ENCODE data around the gene OPHN1. TPM values are rescaled to one million over a fixed set of nuclear protein-coding genes. Genes with fewer than 3 reads are reported as not detected.
"Not testable (repeated sequence)": the region's sequence is repeated elsewhere in the genome, so short reads cannot be mapped to it uniquely, and the experiment has no call there.

Gene OPHN1
- total RNA-seq, 1 experiment from 2014 or later = 4.0 TPM

GRCh38 chrX:68355629-68355920 is 77.7 kb downstream of the OPHN1 start:
- DNase-seq (ENCODE audit: low spot score) = no peak

- no peak for DNase-seq (ENCODE audit: low spot score)
Observed at GRCh38 chrX:68354879-68355628, 78.2 kb downstream of the OPHN1 start.

GRCh38 chrX:68345025-68345424 is 88.3 kb downstream of the OPHN1 start:
- DNase-seq (ENCODE audit: low spot score) = no peak

GRCh38 chrX:68343551-68343950 is 89.7 kb downstream of the OPHN1 start:
- no peak for DNase-seq (ENCODE audit: low spot score)

- no peak for DNase-seq (ENCODE audit: low spot score)
Observed at GRCh38 chrX:68332201-68332731, 101.0 kb downstream of the OPHN1 start.

GRCh38 chrX:68326841-68327240 is 106.5 kb downstream of the OPHN1 start:
- not testable (repeated sequence) for DNase-seq (ENCODE audit: low spot score)

- peak; percentile 74 for DNase-seq (ENCODE audit: low spot score)
Observed at GRCh38 chrX:68307769-68308168, 125.5 kb downstream of the OPHN1 start.

GRCh38 chrX:68304602-68305001 is 128.7 kb downstream of the OPHN1 start:
- DNase-seq (ENCODE audit: low spot score) = no peak

GRCh38 chrX:68299898-68300297 is 133.4 kb downstream of the OPHN1 start:
- DNase-seq (ENCODE audit: low spot score) = no peak

- DNase-seq (ENCODE audit: low spot score) = peak; percentile 10
Observed at GRCh38 chrX:68292471-68292870, 140.8 kb downstream of the OPHN1 start.

GRCh38 chrX:68288127-68288526 is 145.2 kb downstream of the OPHN1 start:
- no peak for DNase-seq (ENCODE audit: low spot score)

- DNase-seq (ENCODE audit: low spot score) = no peak
Observed at GRCh38 chrX:68287419-68287818, 145.9 kb downstream of the OPHN1 start.

- DNase-seq (ENCODE audit: low spot score) = no peak
Observed at GRCh38 chrX:68286980-68287379, 146.3 kb downstream of the OPHN1 start.

GRCh38 chrX:68286076-68286475 is 147.2 kb downstream of the OPHN1 start:
- DNase-seq (ENCODE audit: low spot score) = no peak

GRCh38 chrX:68284281-68284904 is 148.9 kb downstream of the OPHN1 start:
- no peak for DNase-seq (ENCODE audit: low spot score)

GRCh38 chrX:68273887-68274286 is 159.4 kb downstream of the OPHN1 start:
- no peak for DNase-seq (ENCODE audit: low spot score)

- not testable (repeated sequence) for DNase-seq (ENCODE audit: low spot score)
Observed at GRCh38 chrX:68264793-68265192, 168.5 kb downstream of the OPHN1 start.

- DNase-seq (ENCODE audit: low spot score) = peak; percentile 8
Observed at GRCh38 chrX:68261060-68261672, 172.1 kb downstream of the OPHN1 start.

GRCh38 chrX:68256990-68257389 is 176.3 kb downstream of the OPHN1 start:
- DNase-seq (ENCODE audit: low spot score) = no peak

- no peak for DNase-seq (ENCODE audit: low spot score)
Observed at GRCh38 chrX:68254738-68255645, 178.3 kb downstream of the OPHN1 start.

- DNase-seq (ENCODE audit: low spot score) = no peak
Observed at GRCh38 chrX:68252664-68253063, 180.6 kb downstream of the OPHN1 start.

GRCh38 chrX:68249903-68250302 is 183.4 kb downstream of the OPHN1 start:
- DNase-seq (ENCODE audit: low spot score) = no peak
